Activated naive CD4-positive, alpha-beta T cell treated with anti-CD3 and anti-CD28 coated beads, Interleukin-2, amount 10 ng/mL, durations not matched to agents 7 days and 5 days (primary cell): ENCODE results near the gene POLR1B.
"Not testable (repeated sequence)": the region's sequence is repeated elsewhere in the genome, so short reads cannot be mapped to it uniquely, and the experiment has no call there.

Source experiments
- CTCF ChIA-PET: fragments of 350-600 bp; sonication (Branson Sonifier 250); formaldehyde crosslinking; loops from one replicate; lab custom pipeline; 2021; ENCODE audit warnings: antibody characterized with exemption; lab: Charles Lee
- DNase-seq: peaks from one replicate; pipeline ENCODE4 v3.0.0-alpha.2; 2020
- H3K27ac Mint-ChIP-seq: one replicate; pipeline ENCODE4 v1.8.0; 2021; ENCODE audit warnings: mild to moderate bottlenecking, moderate library complexity, mixed read lengths
- H3K27me3 Mint-ChIP-seq: one replicate; pipeline ENCODE4 v1.8.0; 2021; ENCODE audit warnings: mild to moderate bottlenecking, mixed read lengths
- H3K36me3 Mint-ChIP-seq: one replicate; pipeline ENCODE4 v1.8.0; 2021; ENCODE audit warnings: mixed read lengths
- H3K4me1 Mint-ChIP-seq: one replicate; pipeline ENCODE4 v1.8.0; 2021; ENCODE audit warnings: mixed read lengths
- H3K4me3 Mint-ChIP-seq: one replicate; pipeline ENCODE4 v1.8.0; 2021; ENCODE audit warnings: mild to moderate bottlenecking, moderate library complexity, mixed read lengths
- H3K9me3 Mint-ChIP-seq: one replicate; pipeline ENCODE4 v1.8.0; 2021; ENCODE audit warnings: mixed read lengths

POLR1B gene

DNA sequence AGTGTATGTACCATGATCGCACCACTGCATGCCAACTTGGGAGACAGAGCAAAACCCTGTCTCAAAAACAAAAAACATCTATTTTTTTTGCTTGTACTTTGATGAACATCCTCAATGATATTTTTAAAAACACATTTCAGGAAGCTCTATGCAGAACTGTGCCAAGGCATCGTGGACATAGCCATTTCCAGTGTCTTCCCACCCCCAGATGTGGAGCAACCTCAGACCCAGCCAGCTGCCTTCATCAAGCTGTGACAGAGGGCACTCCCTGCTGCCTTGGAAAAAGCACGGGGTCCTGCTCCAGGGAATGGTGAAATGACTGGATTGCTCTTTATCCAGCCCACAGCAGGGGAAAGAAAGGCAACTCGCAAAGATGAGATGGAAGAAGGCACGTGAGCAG, 13.7 kb upstream of the POLR1B start:
- H3K9me3 Mint-ChIP-seq = no peaks in the 10 kb centered on the region
- H3K27ac Mint-ChIP-seq = no peak overlapping the region
- no peaks in the 10 kb centered on the region for H3K4me1 Mint-ChIP-seq
- H3K27me3 Mint-ChIP-seq = no peaks in the 10 kb centered on the region
- CTCF ChIA-PET = interaction anchor here (0.5 to 1.8 kb wide), 3 partner anchors 48 to 431 kb away, joined by 3 to 5 read pairs (median 3); no protein-coding TSS in a partner anchor
- H3K4me3 Mint-ChIP-seq = no peak overlapping the region
- H3K36me3 Mint-ChIP-seq = peaks cover 47% of the 10 kb centered on the region
- no peak for DNase-seq

DNA sequence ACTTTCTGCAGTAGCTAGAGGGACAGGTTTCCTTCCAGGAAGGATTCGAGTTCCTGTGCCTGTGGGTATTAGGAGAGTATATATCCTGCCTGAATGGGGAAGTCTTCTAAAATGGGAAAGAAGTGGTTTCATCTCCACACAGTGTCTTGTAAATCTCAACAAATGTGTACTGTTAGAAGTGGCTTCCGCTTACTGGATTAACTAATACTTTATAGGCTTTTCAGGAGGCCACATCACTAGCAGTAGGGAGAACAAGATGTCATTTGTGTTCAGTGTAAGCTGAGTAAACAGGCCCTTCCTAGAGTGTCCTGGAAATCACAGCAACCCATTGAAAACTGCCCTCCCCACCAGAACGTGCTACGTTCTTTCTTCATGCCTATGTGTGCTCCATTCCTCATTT, 12.5 kb upstream of the POLR1B start:
- CTCF ChIA-PET = no interaction called here
- no peak overlapping the region for H3K27ac Mint-ChIP-seq
- H3K4me1 Mint-ChIP-seq = no peaks in the 10 kb centered on the region
- no peaks in the 10 kb centered on the region for H3K9me3 Mint-ChIP-seq
- peaks cover 39% of the 10 kb centered on the region for H3K36me3 Mint-ChIP-seq
- H3K27me3 Mint-ChIP-seq = peaks cover 2% of the 10 kb centered on the region
- H3K4me3 Mint-ChIP-seq = no peak overlapping the region
- DNase-seq = no peak

DNA sequence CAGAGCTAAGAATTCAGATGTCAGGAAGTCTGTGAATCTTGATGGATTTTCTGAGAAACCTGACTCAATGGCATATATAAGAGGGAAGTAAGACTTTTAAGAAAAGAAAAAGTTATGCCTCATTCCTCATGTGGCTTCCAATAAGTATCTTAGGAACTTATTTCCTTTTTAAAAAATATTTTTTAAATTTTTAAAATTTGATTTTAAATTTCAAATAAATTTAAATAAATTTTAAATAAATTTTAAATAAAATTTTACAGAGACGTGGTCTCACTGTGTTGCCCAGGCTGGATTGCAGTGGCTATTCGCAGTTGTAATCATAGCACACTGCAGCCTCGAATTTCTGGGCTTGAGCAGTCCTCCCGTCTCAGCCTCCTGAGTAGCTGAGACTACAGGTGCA, 11.5 kb upstream of the POLR1B start:
- Mint-ChIP-seq H3K27me3 (peaks cover 3% of the 10 kb centered on the region), H3K36me3 (peaks cover 34% of the 10 kb centered on the region), H3K9me3 (no peaks in the 10 kb centered on the region), H3K4me3 (no peak overlapping the region), H3K4me1 (no peaks in the 10 kb centered on the region), H3K27ac (no peak overlapping the region)
- CTCF ChIA-PET = no interaction called here
- no peak for DNase-seq

DNA sequence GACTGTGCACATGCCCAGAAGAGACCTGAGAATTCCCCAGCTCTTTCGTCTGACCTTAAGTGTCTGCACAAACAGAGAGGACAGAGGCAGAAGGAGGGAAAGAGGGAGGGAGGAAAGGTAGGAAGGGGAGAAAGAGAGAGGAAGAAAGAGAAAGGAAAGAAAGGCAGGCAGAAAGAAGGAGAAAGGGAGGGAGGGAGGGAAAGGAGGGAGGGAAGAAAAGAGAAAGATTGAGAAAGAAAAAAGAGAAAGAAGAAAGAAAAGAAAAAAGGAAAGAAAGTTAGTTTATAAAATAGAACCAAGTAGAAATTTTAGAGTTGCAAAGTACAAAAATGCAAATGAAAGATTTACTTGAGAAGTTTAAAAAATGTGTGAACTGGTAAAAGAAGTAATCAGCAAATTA, 7.4 kb upstream of the POLR1B start:
- peaks cover 3% of the 10 kb centered on the region for H3K27me3 Mint-ChIP-seq

DNA sequence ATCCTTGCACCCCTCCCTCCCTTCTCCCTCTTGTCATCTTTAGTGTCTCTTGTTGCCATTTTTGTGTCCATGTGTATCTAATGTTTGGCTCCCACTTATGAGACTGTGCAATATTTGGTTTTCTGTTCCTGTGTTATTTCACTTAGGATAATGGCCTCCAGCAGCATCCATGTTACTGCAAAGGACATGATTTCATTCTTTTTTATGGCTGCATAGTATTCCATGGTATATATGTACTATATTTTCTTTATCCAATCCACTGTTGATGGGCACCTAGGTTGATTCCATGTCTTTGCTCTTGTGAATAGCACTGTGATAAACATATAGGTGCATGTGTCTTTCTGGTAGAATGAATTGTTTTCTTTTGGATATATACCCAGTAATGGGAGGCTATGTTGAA, 5.6 kb upstream of the POLR1B start:
- CTCF ChIA-PET, DNase-seq, H3K27me3 Mint-ChIP-seq, H3K9me3 Mint-ChIP-seq, H3K27ac Mint-ChIP-seq, H3K4me3 Mint-ChIP-seq: not testable (repeated sequence)
- Mint-ChIP-seq H3K4me1 (peaks cover 12% of the 10 kb centered on the region), H3K36me3 (peaks cover 10% of the 10 kb centered on the region)

More for the DNA sequence above, 7.4 kb upstream of the POLR1B start:
- no peaks in the 10 kb centered on the region for H3K4me1 Mint-ChIP-seq
- no peaks in the 10 kb centered on the region for H3K9me3 Mint-ChIP-seq
- H3K4me3 Mint-ChIP-seq = no peak overlapping the region
- CTCF ChIA-PET = interaction anchor here (1.1 kb wide), 1 partner anchor 54 kb away, joined by 3 read pairs; no protein-coding TSS in a partner anchor
- no peak for DNase-seq
- peaks cover 17% of the 10 kb centered on the region for H3K36me3 Mint-ChIP-seq
- H3K27ac Mint-ChIP-seq = no peak overlapping the region

DNA sequence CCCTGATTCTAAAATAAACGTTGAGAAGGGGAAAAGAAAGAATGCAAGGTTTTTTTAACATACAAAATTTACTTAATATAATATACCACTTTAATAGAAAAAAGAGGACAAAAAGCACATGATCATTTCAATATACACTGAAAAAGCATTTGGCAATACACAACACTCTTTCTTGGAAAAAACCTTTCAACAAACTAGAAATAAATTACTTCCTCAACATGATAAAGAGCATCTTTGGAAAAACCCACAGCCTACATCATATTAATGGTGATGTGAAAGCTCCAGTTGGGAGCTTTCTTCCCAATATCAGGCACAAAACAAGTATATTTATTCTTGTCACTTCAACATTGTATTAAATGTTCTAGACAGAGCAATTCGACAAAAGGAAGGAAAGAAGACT, 3.0 kb upstream of the POLR1B start:
- Mint-ChIP-seq H3K27me3 (peaks cover 7% of the 10 kb centered on the region), H3K9me3 (no peaks in the 10 kb centered on the region), H3K4me1 (peaks cover 12% of the 10 kb centered on the region), H3K36me3 (no peaks in the 10 kb centered on the region), H3K4me3 (no peak overlapping the region), H3K27ac (no peak overlapping the region)
- CTCF ChIA-PET = no interaction called here
- DNase-seq = no peak

DNA sequence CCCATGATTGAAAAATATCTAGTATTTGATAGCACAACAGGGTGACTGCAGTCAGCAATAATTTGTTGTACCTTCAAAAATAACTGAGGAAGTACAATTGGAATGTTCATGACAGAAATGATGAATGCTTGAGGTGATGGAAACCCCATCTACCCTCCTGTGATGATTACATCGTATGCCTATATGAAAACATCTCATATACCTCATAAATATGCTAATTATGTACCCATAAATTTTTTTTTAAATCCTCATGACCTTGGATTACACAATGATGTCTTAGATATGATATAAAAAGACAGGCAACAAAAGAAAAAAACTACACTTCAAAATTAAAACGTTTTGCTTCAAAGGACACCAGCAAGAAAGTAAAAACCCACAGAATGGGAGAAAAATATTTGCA, 1.4 kb upstream of the POLR1B start:
- peak overlapping the region; percentile 16 for H3K4me3 Mint-ChIP-seq
- H3K36me3 Mint-ChIP-seq = peaks cover 2% of the 10 kb centered on the region
- H3K27ac Mint-ChIP-seq = no peak overlapping the region
- no peak for DNase-seq
- CTCF ChIA-PET = interaction anchor here (1.2 kb wide), 1 partner anchor 9 kb away, joined by 3 read pairs; no protein-coding TSS in a partner anchor
- H3K4me1 Mint-ChIP-seq = peaks cover 20% of the 10 kb centered on the region
- H3K27me3 Mint-ChIP-seq = peaks cover 4% of the 10 kb centered on the region
- no peaks in the 10 kb centered on the region for H3K9me3 Mint-ChIP-seq

DNA sequence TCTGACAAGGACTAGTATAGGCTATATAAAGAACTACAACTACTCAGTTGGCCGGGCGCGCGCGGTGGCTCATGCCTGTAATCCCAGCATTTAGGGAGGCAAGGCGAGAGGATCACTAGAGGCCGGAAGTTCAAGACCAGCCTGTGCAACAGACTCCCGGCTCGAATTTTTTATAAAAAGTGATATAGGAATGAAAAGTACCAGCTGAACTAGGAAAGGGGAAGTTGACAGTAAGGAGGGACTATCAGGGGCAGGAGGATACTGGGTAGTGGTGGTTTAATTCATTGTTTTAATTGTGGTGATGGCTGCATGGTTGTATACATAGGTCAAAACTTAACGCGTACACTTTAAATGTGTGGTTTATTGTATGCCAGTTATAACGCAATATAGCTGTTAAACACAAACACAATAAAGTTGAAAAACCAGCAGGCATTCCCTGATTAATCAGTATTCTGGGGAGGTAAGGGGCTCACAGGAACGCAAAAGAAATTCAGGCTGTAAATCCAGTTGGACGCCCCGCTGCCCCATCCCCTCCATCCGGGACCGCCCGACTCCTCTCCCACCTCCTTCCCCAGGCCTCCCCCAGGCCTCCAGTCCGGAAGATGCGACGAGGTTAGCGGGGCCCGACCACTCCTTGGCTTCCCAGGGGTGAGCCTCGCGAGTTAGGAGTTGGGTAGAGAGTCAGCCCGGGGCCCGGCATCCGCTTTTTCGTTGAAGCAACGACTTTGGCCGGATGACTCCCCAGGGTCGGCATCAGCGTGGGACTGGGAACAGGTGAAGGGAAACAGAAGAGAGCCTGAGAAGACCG, 746 bp upstream of the POLR1B start:
- CTCF ChIA-PET = interaction anchor here (0.6 to 1.2 kb wide), 2 partner anchors 10 to 21 kb away, joined by 3 read pairs; no protein-coding TSS in a partner anchor
- Mint-ChIP-seq H3K4me1 (peaks cover 20% of the 10 kb centered on the region), H3K27ac (no peak overlapping the region), H3K4me3 (no peak overlapping the region), H3K9me3 (no peaks in the 10 kb centered on the region), H3K36me3 (peaks cover 2% of the 10 kb centered on the region), H3K27me3 (peaks cover 4% of the 10 kb centered on the region)
- DNase-seq = peak; percentile 81

DNA sequence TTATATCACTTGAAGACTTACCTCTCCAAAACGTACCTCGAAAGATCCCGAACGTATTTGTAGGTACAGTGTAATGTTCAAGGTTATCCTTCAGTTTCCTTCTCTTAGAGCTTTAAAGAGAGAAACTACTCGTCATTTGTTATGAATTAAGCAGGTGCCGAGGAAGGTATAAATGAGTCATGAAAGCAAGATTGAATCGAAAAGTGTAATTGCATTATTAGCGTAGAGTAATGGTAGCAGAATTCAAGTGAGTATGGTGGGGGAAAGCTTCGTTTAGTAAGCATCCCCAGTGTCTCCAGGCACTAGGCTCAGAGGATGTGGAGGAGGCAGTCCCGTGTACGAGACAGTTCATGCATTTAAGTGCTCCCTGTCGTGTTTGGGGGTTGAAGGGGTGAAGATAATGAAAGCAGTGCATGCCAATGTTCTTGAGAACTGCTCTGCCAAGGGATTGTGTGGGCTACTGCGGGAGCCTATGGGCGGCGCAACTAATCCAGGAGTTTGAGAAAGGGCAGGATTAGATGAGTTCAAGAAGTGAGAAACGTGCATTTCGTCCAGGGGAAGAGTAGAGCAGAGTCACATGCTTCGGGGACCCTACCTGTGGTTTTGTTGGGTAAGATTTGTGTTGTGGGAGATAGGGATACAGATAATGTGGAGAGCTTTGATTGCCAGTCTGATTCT, 858 bp downstream of the POLR1B start:
- H3K9me3 Mint-ChIP-seq = no peaks in the 10 kb centered on the region
- H3K27ac Mint-ChIP-seq = no peak overlapping the region
- H3K4me3 Mint-ChIP-seq = no peak overlapping the region
- peaks cover 8% of the 10 kb centered on the region for H3K36me3 Mint-ChIP-seq
- peak; percentile 31 for DNase-seq
- peaks cover 20% of the 10 kb centered on the region for H3K4me1 Mint-ChIP-seq
- peaks cover 4% of the 10 kb centered on the region for H3K27me3 Mint-ChIP-seq
- CTCF ChIA-PET = interaction anchor here (1.0 to 1.9 kb wide), 3 partner anchors 16 to 62 kb away, joined by 3 to 6 read pairs (median 3); no protein-coding TSS in a partner anchor

DNA sequence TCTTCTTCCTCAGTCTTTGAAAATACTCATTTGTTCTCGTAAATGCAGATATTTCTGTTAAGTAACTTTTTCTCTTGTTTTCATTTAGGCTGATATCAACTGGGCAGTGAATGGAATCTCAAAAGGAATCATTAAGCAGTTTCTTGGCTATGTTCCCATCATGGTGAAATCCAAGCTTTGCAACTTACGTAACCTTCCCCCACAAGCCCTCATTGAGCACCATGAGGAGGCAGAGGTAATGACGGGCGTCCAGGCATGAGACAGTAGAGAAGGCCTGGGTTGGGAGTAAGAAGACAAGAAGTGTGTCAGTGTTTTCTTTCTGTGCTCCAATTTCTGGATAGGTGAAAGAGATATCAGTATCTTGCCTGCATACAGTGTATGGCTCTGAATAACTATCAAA, 5.1 kb downstream of the POLR1B start:
- Mint-ChIP-seq H3K4me3 (no peak overlapping the region), H3K9me3 (no peaks in the 10 kb centered on the region), H3K27ac (no peak overlapping the region), H3K36me3 (peaks cover 34% of the 10 kb centered on the region), H3K4me1 (peaks cover 9% of the 10 kb centered on the region), H3K27me3 (no peaks in the 10 kb centered on the region)
- no peak for DNase-seq
- CTCF ChIA-PET = interaction anchor here (1.2 to 1.3 kb wide), 2 partner anchors 36 to 178 kb away, joined by 3 to 6 read pairs; no protein-coding TSS in a partner anchor

DNA sequence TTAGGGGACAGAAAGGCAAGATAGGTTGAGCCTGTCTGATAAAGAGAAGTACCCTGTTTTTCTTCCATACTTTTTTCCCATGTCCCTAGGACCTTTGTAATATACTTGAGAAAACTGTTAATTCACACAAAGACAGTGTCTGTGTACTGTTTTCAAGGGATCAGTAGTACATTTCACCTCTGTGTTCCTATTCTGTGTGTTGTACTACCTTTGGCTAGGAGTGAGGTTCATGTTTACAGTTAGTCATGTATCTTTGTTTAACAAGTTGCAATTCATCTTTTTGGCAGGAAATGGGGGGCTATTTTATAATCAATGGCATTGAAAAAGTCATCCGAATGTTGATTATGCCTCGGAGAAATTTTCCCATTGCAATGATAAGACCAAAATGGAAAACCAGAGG, 6.7 kb downstream of the POLR1B start:
- Mint-ChIP-seq H3K27ac (no peak overlapping the region), H3K9me3 (no peaks in the 10 kb centered on the region), H3K4me3 (no peak overlapping the region), H3K27me3 (no peaks in the 10 kb centered on the region), H3K4me1 (peaks cover 9% of the 10 kb centered on the region), H3K36me3 (peaks cover 48% of the 10 kb centered on the region)
- CTCF ChIA-PET = interaction anchor here (1.3 kb wide), 1 partner anchor 34 kb away, joined by 6 read pairs; no protein-coding TSS in a partner anchor
- DNase-seq = no peak

DNA sequence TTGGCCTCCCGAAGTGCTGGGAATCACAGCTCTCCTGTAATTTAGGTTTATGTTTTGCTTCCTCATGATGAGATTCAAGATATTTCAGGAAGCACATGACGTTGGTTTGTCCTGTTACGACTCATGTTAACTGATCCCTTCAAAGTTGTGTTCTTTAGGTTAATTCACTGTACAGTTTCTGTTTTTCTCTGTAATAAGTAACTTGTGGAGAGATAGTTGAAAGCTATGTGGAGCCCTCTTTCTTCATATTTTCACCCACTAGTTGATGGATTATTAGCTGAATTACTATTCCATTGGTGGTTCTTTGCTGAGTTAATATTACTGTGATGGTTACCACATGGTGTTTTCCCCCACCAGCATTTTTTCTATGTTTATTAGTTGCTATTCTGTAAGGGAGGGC, 23.8 kb downstream of the POLR1B start:
- DNase-seq = no peak
- Mint-ChIP-seq H3K4me3 (no peak overlapping the region), H3K9me3 (no peaks in the 10 kb centered on the region), H3K27ac (no peak overlapping the region), H3K4me1 (no peaks in the 10 kb centered on the region), H3K36me3 (peaks cover 63% of the 10 kb centered on the region), H3K27me3 (no peaks in the 10 kb centered on the region)
- CTCF ChIA-PET = interaction anchor here (1.2 to 1.5 kb wide), 5 partner anchors 11 to 86 kb away, joined by 3 to 5 read pairs (median 3); partner anchors contain the start of gene CHCHD5

DNA sequence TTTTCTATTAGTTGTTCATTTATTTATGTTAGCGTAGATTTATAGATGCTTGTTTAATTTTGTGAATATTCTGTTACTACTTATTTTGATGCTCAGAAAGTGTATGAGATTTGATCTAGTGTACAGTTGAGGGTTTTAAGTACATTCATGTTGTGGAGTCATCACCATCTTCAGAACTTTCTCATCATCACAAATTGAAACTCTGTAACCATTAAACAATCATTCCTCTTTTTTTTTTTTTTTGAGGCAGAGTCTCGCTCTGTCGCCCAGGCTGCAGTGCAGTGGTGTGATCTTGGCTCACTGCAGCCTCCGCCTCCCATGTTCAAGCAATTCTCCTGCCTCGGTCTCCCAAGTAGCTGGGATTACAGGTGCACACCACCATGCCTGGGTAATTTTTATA, 24.2 kb downstream of the POLR1B start:
- not testable (repeated sequence) for H3K4me1 Mint-ChIP-seq, H3K27me3 Mint-ChIP-seq, DNase-seq, H3K27ac Mint-ChIP-seq, H3K4me3 Mint-ChIP-seq, H3K9me3 Mint-ChIP-seq
- CTCF ChIA-PET = interaction anchor here (1.2 to 1.5 kb wide), 4 partner anchors 11 to 86 kb away, joined by 3 to 5 read pairs (median 4); partner anchors contain the start of gene CHCHD5
- peaks cover 64% of the 10 kb centered on the region for H3K36me3 Mint-ChIP-seq

DNA sequence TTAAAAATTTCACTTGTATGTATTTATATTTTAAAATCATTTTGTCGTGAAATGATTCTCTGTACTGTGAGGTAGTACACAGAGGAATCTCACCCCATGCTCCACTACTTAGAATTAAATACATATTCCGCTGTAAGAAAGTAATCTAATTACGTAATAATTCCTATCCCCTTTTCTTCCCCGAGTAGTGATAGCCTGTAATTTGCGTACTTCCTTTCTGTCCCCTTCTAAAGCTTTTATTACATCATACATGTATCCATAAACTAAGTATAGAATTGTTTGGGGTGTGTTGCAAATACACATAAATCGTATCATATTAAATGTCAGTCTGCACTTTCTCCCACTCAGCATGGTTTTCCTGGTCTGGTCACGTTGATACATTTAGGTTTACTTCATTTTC, 29.7 kb downstream of the POLR1B start:
- Mint-ChIP-seq H3K27ac (no peak overlapping the region), H3K27me3 (no peaks in the 10 kb centered on the region), H3K9me3 (no peaks in the 10 kb centered on the region), H3K4me3 (no peak overlapping the region), H3K36me3 (peaks cover 67% of the 10 kb centered on the region), H3K4me1 (no peaks in the 10 kb centered on the region)
- DNase-seq = no peak
- CTCF ChIA-PET = interaction anchor here (1.3 kb wide), 1 partner anchor 11 kb away, joined by 3 read pairs; no protein-coding TSS in a partner anchor
